Gastrocnemius medialis (tissue), 4 donors: ENCODE results near the gene TAF13. TPM values are rescaled to one million over a fixed set of nuclear protein-coding genes. Genes with fewer than 3 reads are reported as not detected.

ENCODE experiments used
- ATAC-seq, 2 donors: fragments of 150-250 bp; one replicate each; pipeline ENCODE4 v1.9.1; 2016
- DNase-seq, 2 donors: peaks; one replicate each; pipeline ENCODE4 v3.0.0-alpha.2; 2019
- H3K27ac ChIP-seq, 4 donors: fragments of 200-600 bp; sonication (generic); 1 replicate in 1 of 4; 2 replicates in 3 of 4; pipeline ENCODE4 v1.5.1; 2016 to 2018; ENCODE audit warnings: mild to moderate bottlenecking in 2 of 4, moderate library complexity in 1 of 4
- H3K27me3 ChIP-seq, 3 donors: fragments of 200-600 bp; sonication (generic) in 2 of 3; 1 replicate in 1 of 3; 2 replicates in 2 of 3; pipeline versions ENCODE4 v1.5.1 to v1.6.0; 2016 to 2019; ENCODE audit warnings: mild to moderate bottlenecking in 1 of 3, moderate library complexity in 1 of 3
- H3K36me3 ChIP-seq, 2 donors: fragments of 200-600 bp; sonication (generic) in 1 of 2; one replicate each; pipeline ENCODE4 v1.5.1; 2017 to 2018
- H3K4me1 ChIP-seq, 2 donors: fragments of 200-600 bp; sonication (generic) in 1 of 2; one replicate each; pipeline ENCODE4 v1.5.1; 2016 to 2017; ENCODE audit warnings: mild to moderate bottlenecking in 2 of 2
- H3K4me3 ChIP-seq, 4 donors: fragments of 200-600 bp; sonication (generic) in 3 of 4; 1 replicate in 1 of 4; 2 replicates in 3 of 4; pipeline ENCODE4 v1.5.1; 2016 to 2019; ENCODE audit warnings: mild to moderate bottlenecking in 2 of 4
- H3K9me3 ChIP-seq, 3 donors: fragments of 200-600 bp; sonication (generic) in 2 of 3; 1 replicate in 1 of 3; 2 replicates in 2 of 3; pipeline ENCODE4 v1.5.1; 2016 to 2019
- CTCF ChIP-seq, 5 experiments: fragments of 450-650 bp in 3 of 5; fragments of 200-600 bp in 2 of 5; sonication (generic) in 2 of 5; IDR thresholded peaks in 4 of 5; conservative IDR thresholded peaks in 1 of 5; 1 replicate in 4 of 5; 2 replicates in 1 of 5; pipeline ENCODE4 v1.5.1; 2016 to 2019; ENCODE audit warnings: antibody characterized with exemption in 5 of 5, mild to moderate bottlenecking in 3 of 5, moderate library complexity in 3 of 5
- POLR2A ChIP-seq, 2 donors: fragments of 450-650 bp; IDR thresholded peaks; one replicate each; pipeline ENCODE4 v1.6.1; 2017; ENCODE audit warnings: antibody characterized with exemption in 2 of 2, mild to moderate bottlenecking in 2 of 2, moderate library complexity in 2 of 2
- in situ Hi-C, 4 donors: fragments of 200-750 bp; cut with MboI; loops; one replicate each; pipeline versions ENCODE4 v1.15.0 to v1.8.0; 2017; ENCODE audit warnings: low sequenced_read_pairs in 4 of 4
- intact Hi-C: fragments of 100-400 bp; cut with DNase I; formaldehyde crosslinking; loops from one replicate; pipeline ENCODE4 v1.15.1; 2023; ENCODE audit warnings: low total_unique reads
- total RNA-seq, 4 donors: library from RNA; depleted of rRNA; stranded (reverse); fragments of >200 nt; gene quantifications; one replicate each; pipeline versions ENCODE4 v1.1.0 to v1.2.3, GENCODE V29; 2016

TAF13 gene
- total RNA-seq, 4 donors from 2014 or later: 28.8 to 83.3 (median 65.5) TPM

GRCh38 chr1:109105881-109106280 lies 30.1 kb upstream of the TAF13 start:
- ATAC-seq (no peak), DNase-seq (no peak)
- in situ Hi-C loops: loop anchor here in 1 of 4 donors (10.0 kb wide), 1 partner anchor 109 kb away; the partner anchor contains the start of gene SARS1
- no peak for TF ChIP-seq CTCF (IDR thresholded peaks at IDR 0.05 in 4 of 5, conservative IDR thresholded peaks at IDR 0.05 in 1 of 5)
- TF ChIP-seq POLR2A (IDR thresholded peaks at IDR 0.05): no peak
- intact Hi-C loops: loop anchor here (10.0 kb wide), 1 partner anchor 289 kb away; the partner anchor contains the start of gene SORT1
- no peaks in the 10 kb centered on the region for H3K36me3 ChIP-seq
- no peak overlapping the region for H3K4me3 ChIP-seq
- H3K9me3 ChIP-seq: no peaks in the 10 kb centered on the region
- H3K27me3 ChIP-seq: no peaks in the 10 kb centered on the region
- H3K4me1 ChIP-seq: peaks cover 0 to 4% of the 10 kb centered on the region in 2 donors
- no peak overlapping the region for H3K27ac ChIP-seq

GRCh38 chr1:109104364-109105151 lies 28.8 kb upstream of the TAF13 start:
- intact Hi-C loops (loop anchor here (5.0 to 10.0 kb wide), 4 partner anchors 48 to 412 kb away; partner anchors contain the start of genes PRPF38B, SARS1 and SORT1), in situ Hi-C loops (loop anchor here in 1 of 4 donors (10.0 kb wide), 1 partner anchor 110 kb away; the partner anchor contains the start of gene SARS1)
- H3K36me3 ChIP-seq: no peaks in the 10 kb centered on the region

GRCh38 chr1:109099938-109100773 lies 24.4 kb upstream of the TAF13 start:
- no peaks in the 10 kb centered on the region for H3K9me3 ChIP-seq
- peak; percentile 80 to 92 (median 85) for TF ChIP-seq CTCF (IDR thresholded peaks at IDR 0.05 in 4 of 5, conservative IDR thresholded peaks at IDR 0.05 in 1 of 5)
- TF ChIP-seq POLR2A (IDR thresholded peaks at IDR 0.05): peak; percentile 94 to 95
- peaks cover 0 to 7% of the 10 kb centered on the region in 2 donors for H3K36me3 ChIP-seq
- intact Hi-C loops (loop anchor here (1.0 to 10.0 kb wide), 7 partner anchors 10 to 408 kb away; partner anchors contain the start of genes PRPF38B, SARS1, SORT1 and STXBP3), in situ Hi-C loops (loop anchor here in 1 of 4 donors (10.0 kb wide), 2 partner anchors 115 to 135 kb away; partner anchors contain the start of genes CLCC1 and SARS1)
- DNase-seq (peak; percentile 96 to 97), ATAC-seq (peak; percentile 97 to 98)
- peak overlapping the region; percentile 96 to 100 (median 98) for H3K27ac ChIP-seq
- H3K27me3 ChIP-seq: no peaks in the 10 kb centered on the region
- H3K4me1 ChIP-seq: peaks cover 16 to 23% of the 10 kb centered on the region in 2 donors
- peak overlapping the region; percentile 76 to 99 (median 93) for H3K4me3 ChIP-seq

More at GRCh38 chr1:109104364-109105151, 28.8 kb upstream of the TAF13 start:
- Histone ChIP-seq H3K4me1 (peaks cover 2 to 7% of the 10 kb centered on the region in 2 donors), H3K27me3 (no peaks in the 10 kb centered on the region), H3K4me3 (no peak overlapping the region), H3K27ac (no peak overlapping the region), H3K9me3 (no peaks in the 10 kb centered on the region)
- TF ChIP-seq CTCF (IDR thresholded peaks at IDR 0.05 in 4 of 5, conservative IDR thresholded peaks at IDR 0.05 in 1 of 5): no peak
- TF ChIP-seq POLR2A (IDR thresholded peaks at IDR 0.05): no peak
- ATAC-seq: no peak
- DNase-seq: no peak

- Histone ChIP-seq H3K27ac (peak overlapping the region in 2 of 4 donors; percentile 14 to 69), H3K9me3 (no peaks in the 10 kb centered on the region), H3K36me3 (peaks cover 0 to 30% of the 10 kb centered on the region in 2 donors), H3K4me3 (no peak overlapping the region), H3K4me1 (peaks cover 48 to 49% of the 10 kb centered on the region in 2 donors), H3K27me3 (no peaks in the 10 kb centered on the region)
- DNase-seq (no peak), ATAC-seq (no peak)
- no peak for TF ChIP-seq CTCF (IDR thresholded peaks at IDR 0.05 in 4 of 5, conservative IDR thresholded peaks at IDR 0.05 in 1 of 5)
- TF ChIP-seq POLR2A (IDR thresholded peaks at IDR 0.05): no peak
- in situ Hi-C loops (loop anchor here in 1 of 4 donors (10.0 kb wide), 1 partner anchor 131 kb away; the partner anchor contains the start of gene CLCC1), intact Hi-C loops (loop anchor here (10.0 kb wide), 1 partner anchor 351 kb away; the partner anchor contains the start of gene STXBP3)
Measured at GRCh38 chr1:109096120-109096519, 20.3 kb upstream of the TAF13 start.
